OCI-LY7 (cell line): Measurements from ENCODE around the gene SLC30A2. TPM values are rescaled to one million over a fixed set of nuclear protein-coding genes. Genes with fewer than 3 reads are reported as not detected.

Experiments
- BruUV-seq: library from RNA; stranded (reverse); fragments of 400-500 nt; replicated peaks from 2 replicates; lab custom pipeline; 2021; lab: Mats Ljungman, UMichigan
- CTCF ChIA-PET: fragments of 300-600 bp; sonication (Branson Sonifier 250); formaldehyde crosslinking; loops from one replicate; lab custom pipeline; 2022; ENCODE audit warnings: antibody characterized with exemption; ENCODE audit not compliant: unreplicated experiment; lab: Charles Lee
- POLR2A ChIA-PET: fragments of 300-600 bp; sonication (Branson Sonifier 250); formaldehyde crosslinking; loops from one replicate; lab custom pipeline; 2022; ENCODE audit warnings: antibody characterized with exemption; lab: Charles Lee
- DNase-seq: peaks from one replicate; pipeline ENCODE4 v3.0.0-alpha.2; 2015; ENCODE audit warnings: low spot score
- H2AFZ ChIP-seq: fragments of 200-600 bp; sonication (generic), shearing (Covaris generic); 2 replicates; pipeline ENCODE4 v1.6.1; 2014; ENCODE audit warnings: mild to moderate bottlenecking, antibody characterized with exemption, low read length, moderate library complexity
- H3K27ac ChIP-seq: fragments of 200-600 bp; sonication (generic); 2 replicates; pipeline ENCODE4 v1.5.1; 2014; ENCODE audit warnings: mixed run types, low read depth, mild to moderate bottlenecking, moderate library complexity, low read length, inconsistent platforms; ENCODE audit not compliant: poor library complexity, severe bottlenecking
- H3K36me3 ChIP-seq: fragments of 200-600 bp; sonication (generic); 2 replicates; pipeline ENCODE4 v1.6.1; 2014; ENCODE audit warnings: mild to moderate bottlenecking, antibody characterized with exemption, low read length, moderate library complexity, mixed read lengths; ENCODE audit not compliant: insufficient read depth
- H3K4me1 ChIP-seq: fragments of 200-600 bp; sonication (generic); 2 replicates; pipeline ENCODE4 v1.5.1; 2014; ENCODE audit warnings: mild to moderate bottlenecking, low read length; ENCODE audit not compliant: insufficient read depth, poor library complexity, severe bottlenecking
- H3K4me2 ChIP-seq: fragments of 200-600 bp; sonication (generic); 2 replicates; pipeline ENCODE4 v1.6.1; 2014; ENCODE audit warnings: mild to moderate bottlenecking, low read length
- H3K4me3 ChIP-seq: fragments of 200-600 bp; sonication (generic); 2 replicates; pipeline ENCODE4 v1.5.1; 2014; ENCODE audit warnings: mild to moderate bottlenecking, low read depth, low read length; ENCODE audit not compliant: poor library complexity, severe bottlenecking
- H3K79me2 ChIP-seq: fragments of 200-600 bp; sonication (generic); 2 replicates; pipeline ENCODE4 v1.6.1; 2016; ENCODE audit warnings: low read depth, mild to moderate bottlenecking, low read length, moderate library complexity, mixed read lengths; ENCODE audit not compliant: insufficient read depth
- H3K9me2 ChIP-seq: fragments of 200-600 bp; sonication (generic); 2 replicates; pipeline ENCODE4 v1.6.1; 2016; ENCODE audit warnings: mild to moderate bottlenecking, low read length, mixed read lengths; ENCODE audit not compliant: insufficient read depth
- H3K9me3 ChIP-seq: fragments of 200-600 bp; sonication (generic); 2 replicates; pipeline ENCODE4 v1.6.1; 2014; ENCODE audit warnings: mild to moderate bottlenecking, mixed run types, low read length, mixed read lengths
- H4K20me1 ChIP-seq: fragments of 200-600 bp; sonication (generic); 2 replicates; pipeline ENCODE4 v1.6.1; 2014; ENCODE audit warnings: mild to moderate bottlenecking, antibody characterized with exemption, low read length, moderate library complexity, mixed read lengths; ENCODE audit not compliant: insufficient read depth
- EZH2phosphoT487 ChIP-seq: fragments of 200-600 bp; sonication (generic); IDR thresholded peaks from 2 replicates; pipeline ENCODE4 v1.6.1; 2018; ENCODE audit warnings: low read depth, borderline replicate concordance, mild to moderate bottlenecking, mixed run types, antibody characterized with exemption, low read length, moderate library complexity, mixed read lengths
- intact Hi-C: fragments of 100-400 bp; cut with micrococcal nuclease; formaldehyde crosslinking; loops from one replicate; pipeline ENCODE4 v1.10.0; 2022; ENCODE audit not compliant: unreplicated experiment
- total RNA-seq, 2 experiments: library from RNA; depleted of rRNA in 1 of 2; stranded (reverse); fragments of >200 nt in 1 of 2; shearing (Covaris generic) in 1 of 2; gene quantifications; 2 replicates each; pipeline ENCODE4 v1.2.3, GENCODE V29; 2014 to 2022
- TF ChIP-seq, protein P1 (sequence below): fragments of 200-600 bp; sonication (generic); conservative IDR thresholded peaks from 2 replicates; pipeline ENCODE4 v1.5.1; 2014; ENCODE audit warnings: mild to moderate bottlenecking, antibody characterized with exemption, low read length, moderate library complexity, mixed read lengths

Gene SLC30A2
- total RNA-seq, 2 experiments from 2014 or later: not detected

DNA sequence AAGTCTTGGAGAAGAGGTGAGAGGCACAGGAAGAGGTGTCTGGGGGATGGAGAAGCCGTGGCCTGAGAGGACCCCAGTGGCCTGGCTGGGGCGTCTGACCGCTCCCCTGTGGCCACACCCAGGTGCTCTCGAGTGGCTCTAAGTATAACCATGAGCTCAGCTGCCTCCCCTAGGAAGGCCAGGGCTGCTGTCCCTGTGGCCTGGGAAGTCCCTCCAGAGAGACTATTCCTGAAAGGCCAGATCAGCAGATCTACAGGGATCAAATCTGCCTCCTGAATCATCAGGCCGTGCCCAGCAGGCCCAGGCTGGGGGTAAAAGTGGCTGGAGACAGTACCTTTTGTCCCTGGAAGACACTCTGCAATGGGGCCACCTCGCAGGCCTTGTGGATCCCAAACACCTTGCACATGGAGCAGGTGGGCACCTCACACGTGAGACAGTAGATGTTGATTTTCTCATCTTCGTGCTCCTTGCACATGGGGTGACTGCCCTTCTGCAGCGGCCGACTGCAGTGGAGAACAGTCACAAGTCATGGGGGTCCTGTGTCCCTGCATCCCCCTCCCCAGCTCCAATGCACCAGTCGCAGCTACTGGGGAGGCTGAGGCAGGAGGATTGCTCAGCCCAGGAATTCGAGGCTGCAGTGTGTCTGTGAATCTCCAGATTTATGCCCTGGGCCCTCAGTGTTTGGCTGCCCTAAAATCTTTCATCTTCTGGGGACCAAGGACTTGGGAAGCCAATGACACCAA lies 15.1 kb upstream of the SLC30A2 start:
- Histone ChIP-seq H3K4me1 (no peaks in the 10 kb centered on the region), H3K9me3 (no peaks in the 10 kb centered on the region), H3K4me2 (no peak overlapping the region), H3K4me3 (no peak overlapping the region), H4K20me1 (no peaks in the 10 kb centered on the region), H3K27ac (no peak overlapping the region), H3K9me2 (no peaks in the 10 kb centered on the region), H3K79me2 (no peaks in the 10 kb centered on the region), H3K36me3 (no peaks in the 10 kb centered on the region), H2AFZ (no peak overlapping the region)
- ChIA-PET CTCF (no interaction called here), POLR2A (no interaction called here)
- no TSS peak for BruUV-seq
- TF ChIP-seq EZH2phosphoT487: no peak
- TF ChIP-seq, protein P1, sequence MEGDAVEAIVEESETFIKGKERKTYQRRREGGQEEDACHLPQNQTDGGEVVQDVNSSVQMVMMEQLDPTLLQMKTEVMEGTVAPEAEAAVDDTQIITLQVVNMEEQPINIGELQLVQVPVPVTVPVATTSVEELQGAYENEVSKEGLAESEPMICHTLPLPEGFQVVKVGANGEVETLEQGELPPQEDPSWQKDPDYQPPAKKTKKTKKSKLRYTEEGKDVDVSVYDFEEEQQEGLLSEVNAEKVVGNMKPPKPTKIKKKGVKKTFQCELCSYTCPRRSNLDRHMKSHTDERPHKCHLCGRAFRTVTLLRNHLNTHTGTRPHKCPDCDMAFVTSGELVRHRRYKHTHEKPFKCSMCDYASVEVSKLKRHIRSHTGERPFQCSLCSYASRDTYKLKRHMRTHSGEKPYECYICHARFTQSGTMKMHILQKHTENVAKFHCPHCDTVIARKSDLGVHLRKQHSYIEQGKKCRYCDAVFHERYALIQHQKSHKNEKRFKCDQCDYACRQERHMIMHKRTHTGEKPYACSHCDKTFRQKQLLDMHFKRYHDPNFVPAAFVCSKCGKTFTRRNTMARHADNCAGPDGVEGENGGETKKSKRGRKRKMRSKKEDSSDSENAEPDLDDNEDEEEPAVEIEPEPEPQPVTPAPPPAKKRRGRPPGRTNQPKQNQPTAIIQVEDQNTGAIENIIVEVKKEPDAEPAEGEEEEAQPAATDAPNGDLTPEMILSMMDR: no peak
- DNase-seq: no peak
- intact Hi-C loops: no loop called here

DNA sequence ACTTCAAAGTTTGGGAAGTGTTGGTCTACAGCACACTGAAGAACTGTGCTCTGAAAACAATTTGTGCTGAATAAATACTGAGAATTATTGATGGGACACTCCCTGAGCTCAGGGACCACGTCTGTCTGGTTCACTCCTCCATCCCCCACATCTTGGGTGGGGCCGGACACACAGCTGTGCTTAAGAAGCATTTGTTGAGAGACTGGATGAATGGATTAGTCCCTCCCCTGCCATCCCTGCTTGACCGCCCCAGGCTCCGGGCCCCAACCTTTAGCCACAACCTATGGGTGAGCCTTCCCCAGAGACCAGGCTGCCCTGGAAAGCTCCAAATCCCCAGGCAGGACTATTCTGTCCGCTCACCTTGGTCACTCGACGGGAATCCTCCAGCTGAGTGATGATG lies 14.0 kb upstream of the SLC30A2 start:
- CTCF ChIA-PET: no interaction called here
- no peak for DNase-seq
- POLR2A ChIA-PET: interaction anchor here (0.6 kb wide), 1 partner anchor 1722 kb away, joined by 3 read pairs; no protein-coding TSS in a partner anchor
- H3K4me3 ChIP-seq: no peak overlapping the region
- no peak overlapping the region for H3K4me2 ChIP-seq
- no peaks in the 10 kb centered on the region for H3K36me3 ChIP-seq
- no peaks in the 10 kb centered on the region for H4K20me1 ChIP-seq
- no TSS peak for BruUV-seq
- no peaks in the 10 kb centered on the region for H3K4me1 ChIP-seq
- TF ChIP-seq, protein P1: no peak
- TF ChIP-seq EZH2phosphoT487: no peak
- no peak overlapping the region for H3K27ac ChIP-seq
- H3K9me2 ChIP-seq: no peaks in the 10 kb centered on the region
- intact Hi-C loops: no loop called here
- H2AFZ ChIP-seq: no peak overlapping the region
- no peaks in the 10 kb centered on the region for H3K9me3 ChIP-seq
- no peaks in the 10 kb centered on the region for H3K79me2 ChIP-seq

DNA sequence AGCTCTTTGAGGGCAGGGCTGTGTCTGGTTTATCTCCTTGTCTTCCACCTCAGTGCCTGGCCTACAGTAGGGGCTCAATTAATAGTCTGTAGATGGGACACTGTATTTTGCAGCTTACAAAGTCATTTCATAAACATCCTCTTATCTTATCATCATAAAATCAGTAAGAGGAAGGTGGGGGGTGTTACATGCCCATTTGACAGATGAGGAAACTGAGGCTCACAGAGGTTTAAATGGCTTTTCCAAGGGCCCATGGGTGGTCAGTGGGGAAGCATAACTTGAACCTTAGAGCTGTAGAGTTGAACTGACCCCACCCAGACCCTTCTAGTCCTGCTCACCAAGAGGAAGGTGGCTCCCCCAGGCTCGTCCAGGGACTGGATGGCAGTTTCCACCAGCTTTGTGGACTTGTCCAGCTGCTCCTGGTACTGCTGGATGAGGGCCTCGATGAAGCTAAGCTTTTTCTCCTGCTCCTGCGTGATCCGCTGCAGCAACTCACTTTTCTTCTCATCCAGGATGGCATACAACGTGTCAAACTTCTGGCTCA lies 12.2 kb upstream of the SLC30A2 start:
- Histone ChIP-seq H3K79me2 (no peaks in the 10 kb centered on the region), H3K4me1 (no peaks in the 10 kb centered on the region), H4K20me1 (no peaks in the 10 kb centered on the region), H3K4me2 (no peak overlapping the region), H3K4me3 (no peak overlapping the region), H3K27ac (no peak overlapping the region), H3K9me3 (no peaks in the 10 kb centered on the region), H3K36me3 (no peaks in the 10 kb centered on the region), H2AFZ (no peak overlapping the region), H3K9me2 (no peaks in the 10 kb centered on the region)
- ChIA-PET POLR2A (interaction anchor here (0.7 kb wide), 1 partner anchor 81 kb away, joined by 4 read pairs; no protein-coding TSS in a partner anchor), CTCF (no interaction called here)
- intact Hi-C loops: no loop called here
- no TSS peak for BruUV-seq
- DNase-seq: no peak
- TF ChIP-seq EZH2phosphoT487: no peak
- TF ChIP-seq, protein P1: no peak
